Head of caudate nucleus (tissue), 42 donors: ENCODE data around the gene CLEC5A.
A peak's percentile ranks its signal among the peaks of the same experiment; 100 is the strongest.
"Not testable (repeated sequence)": the region's sequence is repeated elsewhere in the genome, so short reads cannot be mapped to it uniquely, and the experiment has no call there.

Source experiments
- DNase-seq, 42 donors: peaks; one replicate each; pipeline versions ENCODE4 v3.0.0 to v3.0.0-alpha.2; 2020 to 2021; ENCODE audit warnings: mixed read lengths in 7 of 42
- intact Hi-C: fragments of 100-400 bp; cut with DNase I; formaldehyde crosslinking; loops from one replicate; pipeline ENCODE4 v1.15.0; 2022

CLEC5A gene

DNA sequence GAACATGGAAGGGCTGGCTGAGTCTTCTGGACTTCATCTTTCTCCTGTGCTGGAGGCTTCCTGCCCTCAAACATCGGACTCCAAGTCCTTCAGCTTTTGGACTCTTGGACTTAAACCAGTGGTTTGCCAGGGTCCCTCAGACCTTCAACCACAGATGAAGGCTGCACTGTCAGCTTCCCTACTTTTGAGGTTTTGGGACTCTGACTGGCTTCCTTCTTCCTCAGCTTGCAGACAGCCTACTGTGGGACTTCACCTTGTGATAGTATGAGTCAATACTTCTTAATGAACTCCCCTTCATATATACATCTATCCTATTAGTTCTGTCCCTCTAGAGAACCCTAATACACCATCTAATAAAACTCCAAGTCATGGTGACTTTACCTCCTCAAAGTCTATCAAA is 4.0 kb upstream of the CLEC5A start:
- peak in 1 of 42 donors; percentile 30 for DNase-seq
- intact Hi-C loops = no loop called here

DNA sequence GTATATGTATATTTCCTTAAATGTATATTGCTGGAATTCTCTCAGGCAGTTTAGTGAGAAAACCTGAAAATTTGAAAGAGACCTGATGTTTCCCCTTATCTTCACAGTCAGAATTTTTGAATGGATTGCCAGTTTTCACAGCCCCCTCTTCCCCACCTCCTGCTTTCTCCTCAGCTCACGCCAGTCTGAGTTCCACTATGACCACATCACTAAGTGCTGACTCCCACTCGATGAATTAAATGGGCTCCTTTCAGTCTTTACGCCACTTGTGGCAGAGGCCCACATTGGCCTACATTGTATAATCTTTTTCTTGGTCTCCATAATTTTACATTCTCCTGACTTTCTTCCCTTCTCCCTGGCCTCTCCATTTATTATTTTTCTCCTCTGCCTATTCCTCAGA is 3.1 kb upstream of the CLEC5A start:
- DNase-seq = no peak
- intact Hi-C loops = no loop called here

DNA sequence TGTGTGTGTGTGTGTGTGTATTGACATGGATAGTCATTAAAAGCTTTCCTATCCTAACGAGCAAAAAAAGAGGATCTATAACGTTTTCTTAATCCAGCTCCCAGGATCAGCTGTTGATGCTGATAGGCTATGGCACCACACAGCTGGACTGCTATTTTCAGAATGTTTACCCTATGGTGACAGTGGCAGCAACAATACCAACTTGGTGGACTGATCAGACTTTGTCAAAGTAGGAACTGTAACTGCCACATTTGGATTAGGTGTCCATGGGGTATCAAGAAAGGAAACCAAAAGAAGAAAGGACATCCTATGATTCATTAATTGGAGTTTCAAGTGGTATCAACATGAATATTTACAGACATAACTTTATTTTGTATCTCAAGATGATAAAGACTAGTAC is 2.7 kb upstream of the CLEC5A start:
- intact Hi-C loops = no loop called here
- DNase-seq = no peak

DNA sequence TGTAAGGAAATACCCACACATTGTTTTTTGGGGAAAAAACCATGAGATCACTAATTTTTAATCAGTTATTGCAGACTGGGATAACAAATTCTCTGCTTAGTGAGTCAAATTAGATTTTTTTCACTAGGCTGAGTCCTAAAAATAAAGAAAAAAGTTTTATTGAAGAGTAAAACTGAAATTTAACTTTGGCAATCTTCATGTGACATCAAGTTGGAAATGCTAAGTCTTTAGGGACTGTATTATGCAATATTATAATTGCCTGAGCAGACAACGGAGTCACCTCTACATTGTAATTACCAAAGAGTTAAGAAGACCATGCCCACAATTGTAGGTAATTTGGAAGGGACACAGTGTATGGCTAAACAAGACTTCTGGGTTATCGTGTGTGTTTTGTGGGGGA is 2.2 kb upstream of the CLEC5A start:
- DNase-seq = no peak
- intact Hi-C loops = no loop called here

DNA sequence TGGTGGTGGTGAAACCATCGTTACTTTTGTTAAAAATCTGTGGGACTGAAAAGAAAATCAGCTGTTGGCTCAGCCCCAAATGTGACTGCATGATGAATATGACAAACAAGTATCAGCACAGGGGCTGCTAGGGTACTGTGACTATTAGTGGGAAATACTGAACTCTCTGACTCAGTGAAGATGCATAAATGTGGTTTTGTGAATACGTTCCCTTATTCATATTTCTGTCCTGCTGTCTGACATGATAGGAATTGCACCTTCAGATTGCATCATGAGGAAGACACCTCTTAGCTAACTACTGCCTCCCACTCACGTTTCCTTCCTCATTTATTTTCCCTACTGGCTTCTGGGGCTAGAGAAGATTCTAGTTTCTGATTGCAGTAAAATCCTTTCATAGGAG is 1.4 kb downstream of the CLEC5A start:
- DNase-seq = no peak
- intact Hi-C loops = no loop called here

DNA sequence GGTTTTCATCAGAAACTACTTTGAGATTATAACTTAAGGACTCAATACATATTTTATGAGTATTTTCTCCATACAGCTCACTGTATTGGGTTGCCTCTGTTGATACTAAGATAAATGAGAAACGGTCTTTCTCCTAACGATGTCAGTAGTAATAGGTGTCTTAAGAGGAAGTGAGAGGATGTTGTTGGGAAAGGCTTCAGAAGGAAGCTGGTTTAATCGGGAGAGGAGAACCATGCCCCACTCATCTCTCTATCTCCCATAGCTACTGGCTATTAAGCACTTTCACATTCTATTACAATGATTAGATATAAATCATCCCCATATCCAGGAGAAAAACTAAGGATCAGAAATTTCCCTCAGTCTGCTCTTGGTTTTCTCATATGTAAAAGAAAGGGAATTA is 2.0 kb downstream of the CLEC5A start:
- DNase-seq = no peak
- intact Hi-C loops = no loop called here

DNA sequence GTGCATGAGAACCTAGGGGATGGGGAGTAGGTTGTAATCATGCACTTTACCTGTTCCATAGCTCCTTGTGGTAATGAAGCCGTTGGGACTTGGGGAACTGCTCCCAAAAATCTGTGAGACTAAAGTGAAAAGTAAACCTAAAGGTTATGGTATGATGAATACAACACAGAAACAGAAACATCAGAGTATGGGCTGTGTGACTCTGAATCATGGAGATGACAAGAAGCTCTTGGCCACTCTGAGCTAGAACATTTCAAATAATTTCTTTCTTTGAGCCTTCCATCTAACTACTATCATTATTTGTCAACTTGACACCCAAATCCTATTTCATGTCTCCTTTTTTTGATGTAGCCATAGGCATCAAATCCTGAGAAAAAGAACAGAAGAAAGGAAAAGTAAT is 2.9 kb downstream of the CLEC5A start:
- DNase-seq = no peak
- intact Hi-C loops = no loop called here

DNA sequence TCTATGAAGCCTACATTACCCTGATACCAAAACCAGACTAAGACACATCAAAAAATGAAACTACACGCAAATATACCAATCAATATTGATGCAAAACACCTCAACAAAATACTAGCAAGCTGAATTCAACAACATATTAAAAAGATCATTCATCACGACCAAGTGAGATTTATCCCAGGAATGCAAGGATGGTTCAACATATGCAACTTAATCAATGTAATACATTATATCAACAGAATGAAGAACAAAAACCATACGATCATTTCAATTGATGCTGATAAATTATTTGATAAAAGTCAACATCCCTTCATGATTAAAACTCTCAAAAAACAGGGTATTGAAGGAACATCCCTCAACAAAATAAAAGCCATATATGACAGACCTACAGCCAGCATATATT is 5.7 kb downstream of the CLEC5A start:
- intact Hi-C loops = no loop called here

DNA sequence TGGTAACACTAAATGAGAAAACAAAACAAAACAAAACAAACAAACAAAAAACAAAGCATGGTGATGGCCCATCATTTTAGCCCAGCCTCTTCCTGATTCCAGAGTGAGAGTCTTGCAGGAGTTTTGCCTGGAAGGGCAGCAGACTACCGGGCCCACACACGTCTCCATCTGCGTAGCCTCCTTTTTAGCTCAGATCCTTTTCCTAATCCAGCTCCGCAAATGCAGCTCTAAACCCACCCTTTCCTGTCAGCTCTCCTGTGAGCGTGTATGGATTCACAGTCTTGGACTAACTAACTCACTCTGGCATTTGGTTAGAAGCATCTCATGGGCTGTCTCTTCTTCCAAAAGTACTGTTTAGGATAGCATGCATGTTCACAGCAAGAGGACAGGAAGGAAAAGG is 16.6 kb downstream of the CLEC5A start:
- DNase-seq = no peak
- intact Hi-C loops = no loop called here

More for the DNA sequence above, 5.7 kb downstream of the CLEC5A start:
- no peak for DNase-seq

DNA sequence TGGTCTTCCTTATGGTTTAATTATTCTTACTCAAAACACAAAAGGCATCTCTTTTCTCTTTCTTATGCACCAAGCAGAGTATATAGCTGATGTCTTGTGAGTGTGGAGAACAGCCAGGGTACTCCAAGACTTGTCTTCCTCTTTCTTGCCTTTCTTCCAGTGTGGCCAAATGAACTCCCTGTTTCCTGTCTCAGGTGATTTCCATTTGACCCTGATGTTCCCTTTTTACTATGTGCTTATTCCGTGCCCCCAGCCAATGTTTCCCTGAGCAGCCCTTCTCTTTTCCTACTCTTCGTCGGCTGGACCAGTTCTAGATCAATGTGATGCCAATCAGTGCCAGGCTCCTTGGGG is 18.0 kb downstream of the CLEC5A start:
- intact Hi-C loops = no loop called here
- DNase-seq = no peak

DNA sequence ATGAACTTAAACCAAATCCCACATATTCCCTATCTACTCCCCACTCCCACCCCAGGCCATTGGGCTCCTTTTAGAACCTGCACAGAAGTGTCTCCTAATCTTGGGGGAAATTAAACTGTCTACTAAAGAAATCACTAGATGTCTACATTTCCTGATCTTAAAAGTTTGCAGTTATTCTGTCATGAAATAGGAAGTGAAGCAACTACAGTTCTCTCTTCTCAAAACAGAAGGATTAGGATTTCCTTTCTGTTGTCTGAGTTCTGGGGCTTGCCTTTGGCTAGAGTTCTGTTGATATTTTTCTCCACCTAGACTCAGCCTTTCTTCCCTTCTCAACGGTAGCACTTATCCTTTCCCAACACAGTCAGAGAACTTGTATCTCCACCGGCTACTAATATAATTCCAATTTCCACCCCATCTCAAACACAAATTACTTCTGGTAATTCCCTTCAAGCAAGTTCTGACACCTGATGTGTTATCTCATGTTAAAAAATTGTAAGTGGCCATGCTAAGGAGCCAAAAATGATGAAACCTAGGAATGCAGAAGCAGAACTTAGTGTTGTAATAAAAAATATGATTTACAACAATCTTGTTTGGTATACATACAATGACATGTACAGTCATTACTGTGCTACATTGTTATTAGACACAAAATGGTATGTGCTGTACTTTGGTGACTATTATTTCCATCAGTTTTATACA is 18.5 kb downstream of the CLEC5A start:
- no peak for DNase-seq
- intact Hi-C loops = no loop called here

DNA sequence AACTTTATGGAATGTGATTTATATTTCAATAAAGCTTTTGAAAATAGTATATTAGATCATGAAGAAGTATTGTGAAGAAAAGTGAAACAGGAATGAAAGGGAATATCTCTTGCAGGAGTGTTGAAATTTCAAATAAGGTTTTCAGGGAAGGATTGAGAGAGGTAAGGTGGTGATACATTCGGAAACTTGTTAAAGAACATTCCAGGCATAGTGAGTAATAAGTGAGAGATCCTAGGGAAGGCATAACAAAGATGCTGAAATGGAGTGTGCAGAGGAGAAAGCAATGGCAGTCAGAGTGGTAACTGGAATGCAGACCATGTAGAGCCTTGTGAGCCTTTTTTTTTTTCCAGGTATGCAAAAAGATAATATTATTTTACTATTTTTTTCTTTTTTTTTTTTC is 26.5 kb downstream of the CLEC5A start:
- no peak for DNase-seq
- intact Hi-C loops = no loop called here

DNA sequence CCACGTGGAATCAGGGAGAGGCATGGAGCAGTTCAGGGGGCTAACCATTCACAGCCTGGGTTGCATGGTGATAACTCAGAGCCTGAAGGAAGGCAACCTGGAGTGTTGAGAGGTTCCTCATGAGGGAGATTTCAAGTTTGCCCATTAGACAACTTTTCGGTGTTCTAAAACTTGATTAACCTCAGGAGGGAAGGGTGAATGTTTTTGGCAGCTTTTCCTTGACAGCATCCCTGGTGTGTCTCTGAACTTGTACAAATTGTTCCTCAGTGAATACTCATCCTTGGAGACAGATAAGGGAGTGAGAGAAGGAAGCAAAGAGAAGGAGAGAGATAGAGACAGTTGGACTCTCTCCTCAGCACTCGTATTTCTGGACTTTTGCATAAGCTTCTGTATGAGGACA is 30.7 kb downstream of the CLEC5A start, which contains the start of gene OR9A4:
TSS of gene OR9A4 (plus strand) at position 301 of the 400 bp plus-strand sequence. CDS start 2,477 bp downstream, outside the sequence.
- intact Hi-C loops = no loop called here
- DNase-seq = no peak

DNA sequence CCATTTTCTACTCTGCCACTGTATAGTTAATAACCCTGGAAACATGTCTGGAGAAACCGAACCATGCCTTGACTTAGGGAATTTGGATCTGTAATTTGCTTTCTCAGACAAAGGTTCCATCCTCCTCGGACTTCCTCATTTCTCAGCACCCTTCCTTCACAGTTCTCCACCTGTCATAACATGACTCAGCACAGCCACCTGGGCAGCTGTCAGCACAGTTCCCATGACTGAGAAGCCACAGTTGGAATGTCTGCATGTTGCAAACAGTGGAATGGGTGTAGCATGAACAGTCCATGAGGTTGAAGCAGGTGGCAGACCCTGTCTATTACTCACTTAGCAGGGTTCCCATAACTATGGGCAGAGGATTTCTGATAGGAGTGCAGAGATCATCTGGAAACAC is 31.2 kb downstream of the CLEC5A start:
- DNase-seq = no peak
- intact Hi-C loops = no loop called here

DNA sequence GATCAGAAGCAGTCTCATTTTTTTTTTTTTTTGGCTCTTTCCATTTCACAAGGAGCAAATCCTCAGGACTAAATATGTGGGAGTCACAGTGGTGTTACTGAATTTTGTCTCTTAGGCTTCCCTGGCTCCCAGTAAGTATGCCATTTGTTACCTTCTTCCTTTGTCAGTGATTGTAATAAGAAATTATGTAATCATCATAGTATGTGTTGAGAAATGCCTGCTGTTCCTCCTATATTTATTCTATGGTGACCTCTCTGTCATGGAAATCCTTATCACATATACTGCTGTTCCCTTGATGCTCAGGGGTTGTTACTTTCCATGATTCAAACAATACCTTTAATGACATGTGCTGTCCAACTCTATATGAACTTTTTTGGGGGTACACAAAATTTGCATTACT is 35.4 kb downstream of the CLEC5A start:
- intact Hi-C loops = no loop called here
- no peak for DNase-seq

DNA sequence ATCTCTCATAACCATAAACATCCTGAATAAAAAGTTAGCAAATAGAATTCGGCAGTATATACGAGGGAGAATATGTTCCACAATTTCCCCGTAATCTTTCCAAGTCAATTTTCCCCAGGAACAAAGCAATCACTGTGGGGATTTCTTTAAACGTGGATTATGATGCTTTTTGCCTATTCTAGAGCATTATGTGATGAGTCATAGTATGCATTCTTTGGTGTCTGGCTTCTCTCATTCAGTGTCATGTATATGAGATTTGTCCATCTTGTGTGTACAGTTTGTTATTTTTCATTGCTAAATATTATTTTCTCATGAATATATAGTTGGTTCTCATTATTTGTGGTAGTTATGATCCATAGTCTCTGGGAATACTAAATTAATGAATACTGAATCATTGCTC is 40.5 kb downstream of the CLEC5A start:
- intact Hi-C loops = no loop called here
- DNase-seq = no peak

DNA sequence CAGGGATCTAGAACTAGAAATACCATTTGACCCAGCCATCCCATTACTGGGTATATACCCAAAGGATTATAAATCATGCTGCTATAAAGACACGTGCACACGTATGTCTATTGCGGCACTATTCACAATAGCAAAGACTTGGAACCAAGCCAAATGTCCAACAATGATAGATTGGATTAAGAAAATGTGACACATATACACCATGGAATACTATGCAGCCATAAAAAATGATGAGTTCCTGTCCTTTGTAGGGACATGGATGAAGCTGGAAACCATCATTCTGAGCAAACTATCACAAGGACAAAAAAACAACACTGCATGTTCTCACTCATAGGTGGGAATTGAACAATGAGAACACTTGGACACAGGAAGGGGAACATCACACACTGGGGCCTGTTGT is 47.4 kb downstream of the CLEC5A start:
- intact Hi-C loops, DNase-seq: not testable (repeated sequence)

DNA sequence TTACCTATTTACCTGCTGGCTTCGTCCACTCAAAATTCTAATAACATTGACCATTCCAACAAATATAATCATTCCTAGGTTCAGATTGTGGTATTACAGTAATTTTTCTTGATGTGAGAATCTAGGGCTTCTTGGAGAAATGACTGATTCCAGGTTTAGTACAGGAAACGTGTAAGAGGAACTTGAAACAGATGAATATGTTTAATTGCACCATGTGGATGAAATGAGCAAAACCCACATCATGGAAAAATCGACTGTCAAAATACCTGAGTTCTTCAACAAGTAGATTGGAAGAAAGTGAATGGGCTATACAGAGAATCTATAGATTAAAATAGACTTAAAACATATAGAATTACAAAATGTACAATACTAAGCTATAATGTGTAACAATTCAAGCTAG is 55.4 kb downstream of the CLEC5A start:
- no peak for DNase-seq
- intact Hi-C loops = no loop called here

DNA sequence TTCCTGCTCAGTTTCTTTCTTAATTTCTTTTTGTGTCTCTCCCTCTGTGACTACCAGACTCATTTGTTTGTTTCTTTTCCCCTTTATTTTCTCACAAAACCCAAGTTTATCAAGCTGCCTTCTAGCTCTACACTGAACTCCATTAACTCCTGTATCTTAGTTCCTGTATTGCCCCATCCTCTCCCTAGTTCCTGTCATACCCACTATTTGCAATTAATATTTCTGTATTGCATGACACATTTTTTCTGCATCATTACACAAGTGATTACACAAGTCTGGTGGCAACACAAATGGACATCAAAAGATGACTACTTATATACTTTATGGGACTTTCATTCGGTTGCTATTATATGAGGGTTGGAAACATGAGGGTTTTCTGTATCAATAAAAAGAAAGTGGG is 57.5 kb downstream of the CLEC5A start:
- intact Hi-C loops = no loop called here
- no peak for DNase-seq

DNA sequence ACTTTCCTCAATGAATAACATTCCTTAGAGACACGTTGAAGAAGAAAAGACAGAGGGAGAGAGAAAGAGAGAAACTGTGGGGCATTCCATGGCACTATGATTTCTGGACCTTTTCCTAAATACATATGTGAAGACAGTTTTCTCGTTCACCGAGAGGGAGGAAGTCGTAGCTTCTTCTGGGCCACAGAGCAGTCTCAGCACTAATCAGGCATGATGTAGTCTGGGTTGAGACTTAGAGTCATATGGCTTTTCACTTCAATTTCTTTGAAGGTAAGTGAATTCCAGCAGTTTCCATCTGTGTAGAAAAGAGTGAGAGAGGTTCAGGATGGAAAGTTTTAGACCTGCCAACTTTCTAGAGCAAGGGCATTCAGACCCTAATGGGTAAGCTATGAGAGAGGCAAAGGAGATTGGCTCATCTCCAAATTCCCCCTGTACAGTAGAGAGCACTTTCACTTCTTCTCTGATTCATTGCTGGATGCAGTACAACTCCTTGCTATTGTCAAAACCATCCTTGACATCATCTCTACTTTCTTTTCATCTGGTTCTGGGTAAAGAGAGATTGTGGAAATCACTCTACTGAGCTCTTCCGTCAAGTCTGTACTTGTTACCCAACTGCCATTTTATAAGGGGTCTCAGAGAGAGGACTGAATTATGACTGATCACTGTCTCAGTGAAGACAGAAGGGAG is 62.1 kb downstream of the CLEC5A start:
- intact Hi-C loops = no loop called here
- DNase-seq = no peak

DNA sequence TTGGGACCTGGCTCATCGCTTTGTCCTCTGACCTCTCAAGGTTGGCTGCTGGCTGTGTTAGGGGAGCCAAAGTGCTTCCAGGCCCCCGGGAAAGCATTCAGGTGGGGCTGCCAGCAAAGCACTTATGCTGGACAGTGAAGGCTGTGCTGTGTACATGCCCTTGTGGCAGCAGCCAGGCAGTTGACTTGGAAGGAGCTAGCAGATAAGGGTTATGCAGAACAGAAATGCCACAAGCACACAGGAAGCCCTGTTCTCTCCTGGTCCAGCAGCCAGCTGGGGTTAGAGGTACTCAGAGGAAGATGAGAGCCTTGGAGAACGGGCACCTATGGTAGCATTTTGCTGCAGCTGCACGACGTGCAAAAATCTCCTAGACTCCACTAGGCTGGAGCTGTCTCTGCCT is 65.8 kb downstream of the CLEC5A start:
- intact Hi-C loops = no loop called here
- no peak for DNase-seq
